Astrocyte (in vitro differentiated cells and primary cell): ENCODE data around the gene KRTAP9-1. TPM values are rescaled to one million over a fixed set of nuclear protein-coding genes. Genes with fewer than 3 reads are reported as not detected.
"Not testable (repeated sequence)": the region's sequence is repeated elsewhere in the genome, so short reads cannot be mapped to it uniquely, and the experiment has no call there.

ENCODE experiments used
- DNase-seq: peaks from one replicate; pipeline ENCODE4 v3.0.0-alpha.2; 2010; ENCODE audit warnings: low read depth
- FAIRE-seq: peaks from 2 replicates; lab custom pipeline; 2011; peaks lifted over from hg19 to GRCh38; lab: Jason Lieb, UNC
- H2AFZ ChIP-seq: 2 replicates; pipeline ENCODE4 v1.6.0; 2012; ENCODE audit warnings: low read depth, low read length, inconsistent platforms
- H3K27ac ChIP-seq: 2 replicates; pipeline ENCODE4 v1.5.1; 2011; ENCODE audit warnings: low read depth, low read length, inconsistent platforms
- H3K27me3 ChIP-seq: 2 replicates; pipeline ENCODE4 v1.6.0; 2011; ENCODE audit warnings: low read length, inconsistent platforms; ENCODE audit not compliant: insufficient read depth
- H3K36me3 ChIP-seq: 2 replicates; pipeline ENCODE4 v1.5.1; 2011; ENCODE audit warnings: low read length, inconsistent platforms; ENCODE audit not compliant: insufficient read depth
- H3K4me1 ChIP-seq: 2 replicates; pipeline ENCODE4 v1.5.1; 2011; ENCODE audit warnings: low read length, inconsistent platforms; ENCODE audit not compliant: insufficient read depth
- H3K4me2 ChIP-seq: 2 replicates; pipeline ENCODE4 v1.6.0; 2012; ENCODE audit warnings: low read length, inconsistent platforms
- H3K4me3 ChIP-seq: 2 replicates; pipeline ENCODE4 v1.5.1; 2011; ENCODE audit warnings: low read depth, mild to moderate bottlenecking, low read length, inconsistent platforms; ENCODE audit not compliant: insufficient read depth
- H3K79me2 ChIP-seq: 2 replicates; pipeline ENCODE4 v1.6.0; 2012; ENCODE audit warnings: mild to moderate bottlenecking, low read length, inconsistent platforms; ENCODE audit not compliant: insufficient read depth
- H3K9ac ChIP-seq: 2 replicates; pipeline ENCODE4 v1.6.0; 2012; ENCODE audit warnings: mild to moderate bottlenecking, low read length, inconsistent platforms
- H3K9me3 ChIP-seq: 2 replicates; pipeline ENCODE4 v1.5.1; 2012; ENCODE audit warnings: low read depth, mild to moderate bottlenecking, low read length, inconsistent platforms; ENCODE audit not compliant: insufficient read depth
- H4K20me1 ChIP-seq: 2 replicates; pipeline ENCODE4 v1.6.0; 2012; ENCODE audit warnings: low read length, inconsistent platforms; ENCODE audit not compliant: insufficient read depth
- H3K27ac Mint-ChIP-seq: one replicate; pipeline ENCODE4 v1.8.0; 2021; ENCODE audit warnings: mild to moderate bottlenecking, mixed read lengths; ENCODE audit not compliant: unreplicated experiment
- H3K27me3 Mint-ChIP-seq: one replicate; pipeline ENCODE4 v1.8.0; 2021; ENCODE audit warnings: low read depth, mixed read lengths; ENCODE audit not compliant: unreplicated experiment
- H3K36me3 Mint-ChIP-seq: one replicate; pipeline ENCODE4 v1.8.0; 2021; ENCODE audit warnings: low read depth, mixed read lengths; ENCODE audit not compliant: unreplicated experiment
- H3K4me1 Mint-ChIP-seq: one replicate; pipeline ENCODE4 v1.8.0; 2021; ENCODE audit warnings: low read depth, mixed read lengths; ENCODE audit not compliant: unreplicated experiment
- H3K4me3 Mint-ChIP-seq: one replicate; pipeline ENCODE4 v1.8.0; 2021; ENCODE audit warnings: mild to moderate bottlenecking, moderate library complexity, mixed read lengths; ENCODE audit not compliant: unreplicated experiment
- H3K9me3 Mint-ChIP-seq: one replicate; pipeline ENCODE4 v1.8.0; 2021; ENCODE audit warnings: mild to moderate bottlenecking, mixed read lengths; ENCODE audit not compliant: unreplicated experiment
- EZH2 ChIP-seq: IDR thresholded peaks from 2 replicates; pipeline ENCODE4 v1.6.1; 2012; ENCODE audit warnings: mild to moderate bottlenecking, low read length, inconsistent platforms; ENCODE audit not compliant: insufficient read depth
- total RNA-seq: library from RNA; stranded (reverse); gene quantifications from 2 replicates; pipeline ENCODE4 v1.2.1, GENCODE V29; 2021
- TF ChIP-seq, protein P1 (sequence below): IDR thresholded peaks from 2 replicates; pipeline ENCODE4 v1.5.1; 2011; ENCODE audit warnings: low read depth, mild to moderate bottlenecking, inconsistent platforms, low read length, moderate library complexity; ENCODE audit not compliant: insufficient read depth

The KRTAP9-1 gene
- total RNA-seq, 1 donor from 2014 or later = not detected

- Histone ChIP-seq H2AFZ (no peak overlapping the region), H3K4me2 (no peak overlapping the region), H3K4me3 (no peak overlapping the region), H3K27ac (no peak overlapping the region), H3K27me3 (no peaks in the 10 kb centered on the region), H3K9me3 (no peaks in the 10 kb centered on the region), H3K4me1 (no peaks in the 10 kb centered on the region), H4K20me1 (no peaks in the 10 kb centered on the region), H3K9ac (no peak overlapping the region), H3K79me2 (no peaks in the 10 kb centered on the region), H3K36me3 (no peaks in the 10 kb centered on the region)
- FAIRE-seq (no peak), DNase-seq (no peak)
- Mint-ChIP-seq H3K9me3 (no peaks in the 10 kb centered on the region), H3K36me3 (no peaks in the 10 kb centered on the region), H3K4me1 (no peaks in the 10 kb centered on the region), H3K27me3 (peaks cover 5% of the 10 kb centered on the region), H3K4me3 (no peak overlapping the region), H3K27ac (no peak overlapping the region)
- TF ChIP-seq EZH2 = no peak
- TF ChIP-seq, protein P1, sequence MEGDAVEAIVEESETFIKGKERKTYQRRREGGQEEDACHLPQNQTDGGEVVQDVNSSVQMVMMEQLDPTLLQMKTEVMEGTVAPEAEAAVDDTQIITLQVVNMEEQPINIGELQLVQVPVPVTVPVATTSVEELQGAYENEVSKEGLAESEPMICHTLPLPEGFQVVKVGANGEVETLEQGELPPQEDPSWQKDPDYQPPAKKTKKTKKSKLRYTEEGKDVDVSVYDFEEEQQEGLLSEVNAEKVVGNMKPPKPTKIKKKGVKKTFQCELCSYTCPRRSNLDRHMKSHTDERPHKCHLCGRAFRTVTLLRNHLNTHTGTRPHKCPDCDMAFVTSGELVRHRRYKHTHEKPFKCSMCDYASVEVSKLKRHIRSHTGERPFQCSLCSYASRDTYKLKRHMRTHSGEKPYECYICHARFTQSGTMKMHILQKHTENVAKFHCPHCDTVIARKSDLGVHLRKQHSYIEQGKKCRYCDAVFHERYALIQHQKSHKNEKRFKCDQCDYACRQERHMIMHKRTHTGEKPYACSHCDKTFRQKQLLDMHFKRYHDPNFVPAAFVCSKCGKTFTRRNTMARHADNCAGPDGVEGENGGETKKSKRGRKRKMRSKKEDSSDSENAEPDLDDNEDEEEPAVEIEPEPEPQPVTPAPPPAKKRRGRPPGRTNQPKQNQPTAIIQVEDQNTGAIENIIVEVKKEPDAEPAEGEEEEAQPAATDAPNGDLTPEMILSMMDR = no peak
These were observed 35.8 kb upstream of the KRTAP9-1 start for GRCh38 chr17:41153856-41154255.

GRCh38 chr17:41160190-41160589, 29.5 kb upstream of the KRTAP9-1 start:
- H3K4me3 ChIP-seq, H3K27me3 Mint-ChIP-seq, H2AFZ ChIP-seq, H3K4me1 ChIP-seq, H3K4me1 Mint-ChIP-seq, H3K9me3 ChIP-seq, H3K4me2 ChIP-seq, H3K36me3 ChIP-seq, H4K20me1 ChIP-seq, FAIRE-seq, H3K27ac Mint-ChIP-seq, H3K9me3 Mint-ChIP-seq, H3K36me3 Mint-ChIP-seq, H3K9ac ChIP-seq, H3K27ac ChIP-seq, H3K79me2 ChIP-seq, H3K4me3 Mint-ChIP-seq, DNase-seq, H3K27me3 ChIP-seq: not testable (repeated sequence)

DNA sequence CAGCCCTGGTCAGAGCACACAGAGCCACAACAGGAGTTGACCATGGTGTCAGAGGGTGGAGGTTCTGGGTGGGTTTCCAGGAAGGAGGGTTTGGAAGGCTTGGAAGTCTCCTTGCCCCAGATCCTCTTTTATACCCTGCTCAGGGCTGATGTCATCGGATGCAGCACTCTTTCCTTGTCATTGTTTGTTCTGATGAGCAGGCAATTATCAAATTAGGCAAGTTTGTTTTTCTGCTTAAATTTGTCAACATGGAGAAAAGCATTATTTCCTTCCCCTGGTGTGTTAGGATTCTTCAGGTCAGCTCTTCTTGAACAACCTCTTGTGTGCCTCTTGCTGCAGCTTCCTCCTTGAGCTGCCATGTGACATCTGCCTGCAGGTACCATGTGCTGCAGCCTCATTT, 29.0 kb upstream of the KRTAP9-1 start, which contains the start of gene KRTAP4-4:
Gene KRTAP4-4 (minus strand): TSS at position 101 of the 400 bp plus-strand sequence. CDS start 57 bp downstream, at position 44.
- no peaks in the 10 kb centered on the region for H4K20me1 ChIP-seq
- no peak within 1 kb of the TSS for H3K27ac Mint-ChIP-seq
- H3K27me3 ChIP-seq = no peaks in the 10 kb centered on the region
- H3K9me3 ChIP-seq = no peaks in the 10 kb centered on the region
- H3K9me3 Mint-ChIP-seq = peaks cover 2% of the 10 kb centered on the region
- no peaks in the 10 kb centered on the region for H3K36me3 ChIP-seq
- no peak within 1 kb of the TSS for H2AFZ ChIP-seq
- no peaks in the 10 kb centered on the region for H3K4me1 Mint-ChIP-seq
- no peak within 1 kb of the TSS for H3K9ac ChIP-seq
- H3K4me3 ChIP-seq = no peak within 1 kb of the TSS
- no peaks in the 10 kb centered on the region for H3K79me2 ChIP-seq
- no peak within 1 kb of the TSS for H3K4me3 Mint-ChIP-seq
- no peak within 1 kb of the TSS for H3K27ac ChIP-seq
- TF ChIP-seq, protein P1 = no peak
- TF ChIP-seq EZH2 = no peak
- H3K27me3 Mint-ChIP-seq = peaks cover 6% of the 10 kb centered on the region
- no peaks in the 10 kb centered on the region for H3K4me1 ChIP-seq
- no peaks in the 10 kb centered on the region for H3K36me3 Mint-ChIP-seq
- no peak within 1 kb of the TSS for H3K4me2 ChIP-seq
- FAIRE-seq (no peak), DNase-seq (no peak)
